ENCODE data around the gene ARAP2. TPM values are rescaled to one million over a fixed set of nuclear protein-coding genes. Genes with fewer than 3 reads are reported as not detected.

ARAP2 gene
- total RNA-seq, 1 experiment from 2014 or later = 13.6 TPM

- H3K4me3 ChIP-seq (replicated peaks in 1 of 2; ENCODE audit: low read depth in 1 of 2, low read length in 2 of 2) = no peak overlapping the region
- CTCF ChIA-PET = no interaction called here
- H3K9me2 ChIP-seq (ENCODE audit: insufficient read depth) = no peaks in the 10 kb centered on the region
- no peak overlapping the region for H3K4me2 ChIP-seq (ENCODE audit: low read length)
- POLR2A ChIA-PET = no interaction called here
- no peaks in the 10 kb centered on the region for H3K27me3 ChIP-seq (ENCODE audit: insufficient read depth, low read length)
- no TSS peak for BruUV-seq (replicated peaks)
- peaks cover 7 to 13% of the 10 kb centered on the region in 2 experiments for H3K4me1 ChIP-seq (ENCODE audit: control insufficient read depth in 1 of 2, insufficient read depth in 2 of 2, low read length in 2 of 2)
- no peak overlapping the region for H3K27ac ChIP-seq (ENCODE audit: low read depth, low read length)
- no peaks in the 10 kb centered on the region for H4K20me1 ChIP-seq (ENCODE audit: insufficient read depth)
- TF ChIP-seq SRF (IDR thresholded peaks at IDR 0.05; ENCODE audit: low read depth) = no peak
- no peak for TF ChIP-seq CEBPB (IDR thresholded peaks at IDR 0.05; ENCODE audit: low read depth)
- no peak for TF ChIP-seq RAD21 (IDR thresholded peaks at IDR 0.05; ENCODE audit: low read depth)
- TF ChIP-seq REST (IDR thresholded peaks at IDR 0.05; ENCODE audit: low read depth) = no peak
- TF ChIP-seq ZBTB33 (IDR thresholded peaks at IDR 0.05; ENCODE audit: extremely low read depth, insufficient replicate concordance, low read length) = no peak
- TF ChIP-seq EZH2 (IDR thresholded peaks at IDR 0.05) = no peak
- no peak for TF ChIP-seq ZNF274 (IDR thresholded peaks at IDR 0.05; ENCODE audit: low read depth, low read length)
- TF ChIP-seq POLR2A (IDR thresholded peaks at IDR 0.05; ENCODE audit: borderline replicate concordance, extremely low read depth, insufficient read depth, insufficient read length) = no peak
- TF ChIP-seq ELF1 (IDR thresholded peaks at IDR 0.05; ENCODE audit: borderline replicate concordance, low read depth) = no peak
- no peak for TF ChIP-seq YY1 (IDR thresholded peaks at IDR 0.05; ENCODE audit: extremely low read depth, insufficient replicate concordance, low read depth, low read length)
- TF ChIP-seq POLR2AphosphoS5 (IDR thresholded peaks at IDR 0.05; ENCODE audit: low read depth, low read length) = no peak
- ATAC-seq = no peak
- H3K79me2 ChIP-seq (ENCODE audit: insufficient read depth, low read length) = no peaks in the 10 kb centered on the region
- intact Hi-C loops (cut with micrococcal nuclease) = no loop called here
- no peaks in the 10 kb centered on the region for H3K36me3 ChIP-seq (ENCODE audit: control insufficient read depth in 1 of 2, insufficient read depth in 2 of 2, low read length in 2 of 2)
- no peak overlapping the region for H2AFZ ChIP-seq (ENCODE audit: low read depth, low read length, poor library complexity, severe bottlenecking)
- RAD21 ChIA-PET (ENCODE audit: low non-redundant PET in 1 of 2, low total read pairs in 2 of 2, uncharacterized antibody in 2 of 2, unreplicated experiment in 2 of 2) = no interaction called here
- H3K9ac ChIP-seq (ENCODE audit: low read length) = no peak overlapping the region
- DNase-seq (ENCODE audit: low read depth, low spot score) = no peak
- H3K9me3 ChIP-seq (ENCODE audit: control insufficient read depth in 1 of 2, insufficient read depth in 1 of 2, low read depth in 1 of 2, low read length in 2 of 2) = no peaks in the 10 kb centered on the region
Observed at GRCh38 chr4:36249610-36250009, 5.3 kb upstream of the ARAP2 start.

Measured in HCT116 (cell line).